Measurements from ENCODE around the gene TENM3.

DNA sequence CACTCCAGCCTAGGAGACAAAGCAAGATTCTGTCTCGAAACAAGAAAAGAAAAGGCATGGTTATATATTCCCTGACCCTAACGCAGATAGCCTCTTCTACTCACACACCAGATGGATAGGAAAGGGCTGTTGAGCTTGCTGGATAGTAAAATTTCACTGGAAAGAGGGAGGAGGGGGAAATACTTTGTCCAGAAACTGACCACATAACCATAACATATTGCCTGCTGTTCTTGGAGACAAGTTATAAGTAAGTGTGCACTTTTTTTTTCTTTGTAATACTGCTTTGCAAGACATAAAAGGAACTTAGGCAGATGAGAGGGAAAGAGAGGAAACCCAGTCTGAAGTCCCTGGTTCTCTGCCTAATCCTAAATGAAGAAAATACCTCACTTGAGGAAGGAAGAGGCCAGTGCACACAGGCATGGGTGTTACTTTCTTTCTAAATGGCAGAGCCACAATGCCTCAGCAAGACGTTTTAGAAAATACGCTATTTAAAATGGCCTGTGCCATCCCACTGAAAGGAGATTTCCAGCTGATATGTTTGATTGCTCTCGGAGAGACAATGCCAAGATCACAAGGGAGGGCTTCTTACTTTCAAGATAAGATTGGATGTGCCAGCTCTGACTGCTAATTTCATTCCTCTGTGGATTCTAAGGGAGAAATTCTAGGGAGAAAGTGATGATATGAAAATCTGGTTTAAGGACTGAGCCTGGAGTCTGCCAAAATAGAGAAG lies 533.3 kb downstream of the TENM3 start:
- no peak for TF ChIP-seq ZNF248 (tag by site-specific recombination; IDR thresholded peaks at IDR 0.05)
- TF ChIP-seq, protein P1, sequence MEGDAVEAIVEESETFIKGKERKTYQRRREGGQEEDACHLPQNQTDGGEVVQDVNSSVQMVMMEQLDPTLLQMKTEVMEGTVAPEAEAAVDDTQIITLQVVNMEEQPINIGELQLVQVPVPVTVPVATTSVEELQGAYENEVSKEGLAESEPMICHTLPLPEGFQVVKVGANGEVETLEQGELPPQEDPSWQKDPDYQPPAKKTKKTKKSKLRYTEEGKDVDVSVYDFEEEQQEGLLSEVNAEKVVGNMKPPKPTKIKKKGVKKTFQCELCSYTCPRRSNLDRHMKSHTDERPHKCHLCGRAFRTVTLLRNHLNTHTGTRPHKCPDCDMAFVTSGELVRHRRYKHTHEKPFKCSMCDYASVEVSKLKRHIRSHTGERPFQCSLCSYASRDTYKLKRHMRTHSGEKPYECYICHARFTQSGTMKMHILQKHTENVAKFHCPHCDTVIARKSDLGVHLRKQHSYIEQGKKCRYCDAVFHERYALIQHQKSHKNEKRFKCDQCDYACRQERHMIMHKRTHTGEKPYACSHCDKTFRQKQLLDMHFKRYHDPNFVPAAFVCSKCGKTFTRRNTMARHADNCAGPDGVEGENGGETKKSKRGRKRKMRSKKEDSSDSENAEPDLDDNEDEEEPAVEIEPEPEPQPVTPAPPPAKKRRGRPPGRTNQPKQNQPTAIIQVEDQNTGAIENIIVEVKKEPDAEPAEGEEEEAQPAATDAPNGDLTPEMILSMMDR (tag by site-specific recombination; IDR thresholded peaks at IDR 0.05): no peak
- TF ChIP-seq MZF1 (tag by site-specific recombination; IDR thresholded peaks at IDR 0.05; ENCODE audit: borderline replicate concordance): no peak
- no peak for TF ChIP-seq ZBTB1 (tag by site-specific recombination; IDR thresholded peaks at IDR 0.05)
- TF ChIP-seq ZNF175 (tag by site-specific recombination; IDR thresholded peaks at IDR 0.05): no peak
- no peak for TF ChIP-seq ZNF426 (tag by site-specific recombination; IDR thresholded peaks at IDR 0.05)
- no peak for TF ChIP-seq KLF9 (tag by site-specific recombination; IDR thresholded peaks at IDR 0.05; ENCODE audit: low read depth)
- TF ChIP-seq, protein P2, sequence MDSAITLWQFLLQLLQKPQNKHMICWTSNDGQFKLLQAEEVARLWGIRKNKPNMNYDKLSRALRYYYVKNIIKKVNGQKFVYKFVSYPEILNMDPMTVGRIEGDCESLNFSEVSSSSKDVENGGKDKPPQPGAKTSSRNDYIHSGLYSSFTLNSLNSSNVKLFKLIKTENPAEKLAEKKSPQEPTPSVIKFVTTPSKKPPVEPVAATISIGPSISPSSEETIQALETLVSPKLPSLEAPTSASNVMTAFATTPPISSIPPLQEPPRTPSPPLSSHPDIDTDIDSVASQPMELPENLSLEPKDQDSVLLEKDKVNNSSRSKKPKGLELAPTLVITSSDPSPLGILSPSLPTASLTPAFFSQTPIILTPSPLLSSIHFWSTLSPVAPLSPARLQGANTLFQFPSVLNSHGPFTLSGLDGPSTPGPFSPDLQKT (IDR thresholded peaks at IDR 0.05; ENCODE audit: borderline replicate concordance, low read depth, low read length): no peak
